HepG2 (cell line): ENCODE data around the gene ALDH3A1. TPM values are rescaled to one million over a fixed set of nuclear protein-coding genes. Genes with fewer than 3 reads are reported as not detected.

Experiments
- ATAC-seq: fragments of 200-7000 bp; cut with Tn5 transposase; 3 replicates; pipeline ENCODE4 v1.9.1; 2020; ENCODE audit warnings: mild to moderate bottlenecking, moderate library complexity
- BruUV-seq: library from RNA; stranded (reverse); fragments of 400-500 nt; replicated peaks from 2 replicates; lab custom pipeline; 2021; lab: Mats Ljungman, UMichigan
- CTCF ChIA-PET: fragments of 300-600 bp; formaldehyde crosslinking; extraction: SDS; loops from one replicate; lab custom pipeline; 2021; ENCODE audit warnings: low total read pairs, inconsistent platforms, low intra/inter-chr PET ratio; lab: Yijun Ruan, JAX
- POLR2A ChIA-PET: fragments of 350-600 bp; sonication (Branson Sonifier 250); formaldehyde crosslinking; loops from one replicate; lab custom pipeline; 2020; ENCODE audit warnings: antibody characterized with exemption, inconsistent platforms; lab: Yijun Ruan, JAX
- DNase-seq: peaks from one replicate; pipeline ENCODE4 v3.0.0-alpha.2; 2015; ENCODE audit warnings: low spot score
- FAIRE-seq: peaks from 3 replicates; lab custom pipeline; 2011; peaks lifted over from hg19 to GRCh38; lab: Jason Lieb, UNC
- H2AFZ ChIP-seq: one replicate; pipeline ENCODE4 v1.6.1; 2011; ENCODE audit warnings: low read length, inconsistent platforms
- H3K27ac ChIP-seq: fragments of 300-600 bp; 3 replicates; pipeline ENCODE4 v1.8.0; 2011; ENCODE audit warnings: mixed run types, mild to moderate bottlenecking, mixed read lengths, low read length, inconsistent platforms; ENCODE audit not compliant: insufficient read depth; ENCODE audit errors: extremely low read length
- H3K27me3 ChIP-seq, 2 experiments: fragments of 200-600 bp in 1 of 2; 2 replicates in 1 of 2; 3 replicates in 1 of 2; pipeline versions ENCODE4 v1.6.0 to v1.8.0; 2011; ENCODE audit warnings: low read length in 2 of 2, mild to moderate bottlenecking in 2 of 2, moderate library complexity in 2 of 2, inconsistent platforms in 1 of 2; ENCODE audit not compliant: insufficient read depth in 2 of 2, control insufficient read depth in 1 of 2
- H3K36me3 ChIP-seq, 2 experiments: fragments of 200-600 bp in 1 of 2; replicated peaks in 1 of 2; 2 replicates in 1 of 2; 3 replicates in 1 of 2; pipeline versions ENCODE4 v1.5.1 to v1.8.0; 2011; ENCODE audit warnings: low read length in 2 of 2, inconsistent platforms in 1 of 2; ENCODE audit not compliant: insufficient read depth in 2 of 2, control insufficient read depth in 1 of 2
- H3K4me1 ChIP-seq: 2 replicates; pipeline ENCODE4 v1.5.1; 2012; ENCODE audit warnings: low read length, inconsistent platforms; ENCODE audit not compliant: insufficient read depth
- H3K4me2 ChIP-seq: 2 replicates; pipeline ENCODE4 v1.6.0; 2011; ENCODE audit warnings: low read depth, low read length, inconsistent platforms
- H3K4me3 ChIP-seq, 3 experiments: fragments of 200-600 bp in 1 of 3; sonication (generic), shearing (Covaris generic) in 1 of 3; replicated peaks in 1 of 3; 2 replicates each; pipeline ENCODE4 v1.5.1; 2011 to 2016; ENCODE audit warnings: low read length in 3 of 3, inconsistent platforms in 2 of 3, low read depth in 2 of 3, mild to moderate bottlenecking in 2 of 3, control low read depth in 1 of 3, mixed read lengths in 1 of 3; ENCODE audit not compliant: insufficient read depth in 1 of 3
- H3K79me2 ChIP-seq: one replicate; pipeline ENCODE4 v1.6.1; 2011; ENCODE audit warnings: low read length, inconsistent platforms; ENCODE audit not compliant: insufficient read depth
- H3K9ac ChIP-seq: 2 replicates; pipeline ENCODE4 v1.6.0; 2011; ENCODE audit warnings: mild to moderate bottlenecking, low read depth, low read length, inconsistent platforms; ENCODE audit not compliant: insufficient read depth
- H3K9me3 ChIP-seq: 2 replicates; pipeline ENCODE4 v1.5.1; 2012; ENCODE audit warnings: mild to moderate bottlenecking, low read length
- H4K20me1 ChIP-seq: 2 replicates; pipeline ENCODE4 v1.6.0; 2011; ENCODE audit warnings: inconsistent platforms, mild to moderate bottlenecking, low read length, moderate library complexity; ENCODE audit not compliant: insufficient read depth
- ELF3 ChIP-seq: IDR thresholded peaks from 2 replicates; pipeline ENCODE4 v1.6.1; 2016; ENCODE audit warnings: missing genetic modification reagents, missing compliant biosample characterization
- GLMP ChIP-seq: sonication (generic); formaldehyde crosslinking; IDR thresholded peaks from 2 replicates; pipeline ENCODE4 v1.9.0; 2021; ENCODE audit warnings: missing genetic modification reagents, mild to moderate bottlenecking, borderline replicate concordance
- MIER3 ChIP-seq: IDR thresholded peaks from 2 replicates; pipeline ENCODE4 v1.6.1; 2016; ENCODE audit warnings: missing compliant biosample characterization, borderline replicate concordance
- NCOA5 ChIP-seq: sonication (generic); formaldehyde crosslinking; IDR thresholded peaks from 2 replicates; pipeline ENCODE4 v1.4.0; 2020; ENCODE audit warnings: missing genetic modification reagents
- NFYC ChIP-seq: IDR thresholded peaks from 2 replicates; pipeline ENCODE4 v1.6.1; 2016; ENCODE audit warnings: missing genetic modification reagents, missing compliant biosample characterization
- ZHX1 ChIP-seq: sonication (generic); formaldehyde crosslinking; IDR thresholded peaks from 2 replicates; pipeline ENCODE4 v1.8.1; 2022; ENCODE audit warnings: low read depth, mild to moderate bottlenecking, missing genetic modification reagents
- ZNF3 ChIP-seq: IDR thresholded peaks from 2 replicates; pipeline ENCODE4 v1.7.0; 2017; ENCODE audit warnings: inconsistent platforms
- ZNF615 ChIP-seq: sonication (generic); formaldehyde crosslinking; IDR thresholded peaks from 2 replicates; pipeline ENCODE4 v1.5.0; 2020; ENCODE audit warnings: mild to moderate bottlenecking, missing genetic modification reagents, borderline replicate concordance
- ZNF670 ChIP-seq: sonication (generic); formaldehyde crosslinking; IDR thresholded peaks from 2 replicates; pipeline ENCODE4 v1.8.0; 2022; ENCODE audit warnings: mild to moderate bottlenecking, missing genetic modification reagents, borderline replicate concordance
- WGBS: methylation state at CpG from one replicate; pipeline ENCODE4 v1.1.6; 2017; ENCODE audit warnings: low lambda C conversion rate; 5-methylcytosine and 5-hydroxymethylcytosine counted together
- in situ Hi-C: cut with HindIII; loops from 2 replicates; pipeline ENCODE4 v1.10.0; 2017; ENCODE audit warnings: low pct_unique_long_range_greater_than_20kb; ENCODE audit not compliant: extremely low pct_ligation_motif_present
- intact Hi-C: fragments of 100-400 bp; cut with micrococcal nuclease; formaldehyde crosslinking; loops from one replicate; pipeline ENCODE4 v1.10.0; 2022; ENCODE audit not compliant: unreplicated experiment
- polyA plus RNA-seq, 8 experiments: library from polyadenylated mRNA; depleted of rRNA in 3 of 8; stranded (reverse) in 7 of 8; unstranded in 1 of 8; fragments of >200 nt; fragmentation: Illumina TruSeq in 4 of 8; extraction: Trizol in 4 of 8; gene quantifications; 2 replicates each; pipeline versions ENCODE4 v1.2.1 to v1.2.3, GENCODE V29; 2011 to 2016; ENCODE audit warnings: low read depth in 4 of 8, missing spikeins in 1 of 8, mixed read lengths in 1 of 8; ENCODE audit not compliant: insufficient read depth in 1 of 8
- total RNA-seq, 5 experiments: library from RNA; depleted of rRNA; stranded (reverse); fragments of >200 nt; fragmentation: Illumina TruSeq; extraction: Trizol; gene quantifications; 2 replicates each; pipeline ENCODE4 v1.2.3, GENCODE V29; 2016; ENCODE audit warnings: low read depth in 1 of 5

The ALDH3A1 gene
- total and polyA plus RNA-seq, 2 of the 13 experiments (the other 11 are each of a cell fraction or from before 2014, with no cell fraction given): 0.07 to 0.62 TPM

GRCh38 chr17:19743101-19744100 is 4.7 kb downstream of the ALDH3A1 start (continued):
- no peak for TF ChIP-seq ZNF615 (CRISPR knock-in tag)
- no peak for TF ChIP-seq ZNF3 (CRISPR knock-in tag)
- no peak for TF ChIP-seq MIER3 (CRISPR knock-in tag)
- no peak for TF ChIP-seq NFYC
- TF ChIP-seq ZNF670: no peak

GRCh38 chr17:19742495-19742894 is 5.6 kb downstream of the ALDH3A1 start:
- Histone ChIP-seq H3K36me3 (no peaks in the 10 kb centered on the region), H4K20me1 (no peaks in the 10 kb centered on the region), H3K27ac (no peak overlapping the region), H3K27me3 (no peaks in the 10 kb centered on the region; a peak in 1 of 5 replicates), H3K4me1 (peaks cover 38% of the 10 kb centered on the region), H2AFZ (no peak overlapping the region), H3K9me3 (no peaks in the 10 kb centered on the region), H3K9ac (no peak overlapping the region), H3K79me2 (no peaks in the 10 kb centered on the region), H3K4me2 (no peak overlapping the region), H3K4me3 (no peak overlapping the region)
- 76% methylated on average over 6 of the region's 10 CpGs for WGBS
- no peak for DNase-seq
- ChIA-PET POLR2A (interaction anchor here (1.5 kb wide), 1 partner anchor 15 kb away, joined by 5 read pairs; no protein-coding TSS in a partner anchor), CTCF (no interaction called here)
- no peak for FAIRE-seq
- BruUV-seq: no TSS peak
- in situ Hi-C loops: no loop called here
- intact Hi-C loops: no loop called here
- ATAC-seq: no peak
- no peak for TF ChIP-seq GLMP (CRISPR knock-in tag)
- no peak for TF ChIP-seq NCOA5 (CRISPR knock-in tag)
- TF ChIP-seq ELF3 (CRISPR knock-in tag): no peak
- TF ChIP-seq ZHX1: no peak
- TF ChIP-seq, all 625 proteins: peak for 0
